H1 (cell line): ENCODE results near the gene STKLD1. TPM values are rescaled to one million over a fixed set of nuclear protein-coding genes. Genes with fewer than 3 reads are reported as not detected.

Experiments
- CTCF ChIA-PET: fragments of 300-600 bp; sonication (Branson Sonifier 250); formaldehyde crosslinking; loops from one replicate; lab custom pipeline; 2021; ENCODE audit not compliant: partially characterized antibody; lab: Charles Lee
- POLR2A ChIA-PET: fragments of 300-600 bp; sonication (Branson Sonifier 250); formaldehyde crosslinking; loops from one replicate; lab custom pipeline; 2021; ENCODE audit warnings: inconsistent platforms; ENCODE audit not compliant: partially characterized antibody; lab: Charles Lee
- DNase-seq, 2 experiments: peaks; one replicate each; pipeline versions ENCODE4 v3.0.0 to v3.0.0-alpha.2; 2010 to 2022; ENCODE audit warnings: low spot score in 2 of 2, low read depth in 1 of 2, mixed read lengths in 1 of 2
- FAIRE-seq: peaks from 2 replicates; lab custom pipeline; 2011; peaks lifted over from hg19 to GRCh38; lab: Jason Lieb, UNC
- H2AFZ ChIP-seq: 2 replicates; pipeline ENCODE4 v1.8.1; 2012; ENCODE audit warnings: low read length, inconsistent platforms
- H2AK5ac ChIP-seq: 2 replicates; pipeline ENCODE4 v1.6.1; 2013; ENCODE audit warnings: low read depth, low read length
- H2BK120ac ChIP-seq: replicated peaks from 2 replicates; pipeline ENCODE3; 2013; ENCODE audit warnings: low read depth, low read length, inconsistent platforms
- H2BK12ac ChIP-seq: 2 replicates; pipeline ENCODE4 v1.6.1; 2013; ENCODE audit warnings: low read depth, low read length
- H2BK15ac ChIP-seq: 2 replicates; pipeline ENCODE4 v1.6.1; 2013; ENCODE audit warnings: low read length
- H2BK20ac ChIP-seq: 2 replicates; pipeline ENCODE4 v1.6.1; 2013; ENCODE audit warnings: low read length
- H2BK5ac ChIP-seq: 2 replicates; pipeline ENCODE4 v1.6.1; 2013; ENCODE audit warnings: low read depth, low read length
- H3K14ac ChIP-seq: 2 replicates; pipeline ENCODE4 v1.6.1; 2013; ENCODE audit warnings: inconsistent platforms; ENCODE audit not compliant: insufficient read length
- H3K18ac ChIP-seq: 2 replicates; pipeline ENCODE4 v1.6.1; 2013; ENCODE audit warnings: low read length; ENCODE audit errors: extremely low read depth
- H3K23ac ChIP-seq: 2 replicates; pipeline ENCODE4 v1.6.1; 2013; ENCODE audit warnings: inconsistent platforms; ENCODE audit not compliant: insufficient read length
- H3K23me2 ChIP-seq: 2 replicates; pipeline ENCODE4 v1.6.1; 2013; ENCODE audit warnings: low read depth, low read length
- H3K27ac ChIP-seq: 2 replicates; pipeline ENCODE4 v1.6.1; 2011; ENCODE audit warnings: low read depth, low read length, inconsistent platforms
- H3K27me3 ChIP-seq, 4 experiments: replicated peaks in 1 of 4; 1 replicate in 1 of 4; 2 replicates in 3 of 4; pipeline versions ENCODE4 v1.6.1 to v1.8.1; 2011 to 2013; ENCODE audit warnings: low read length in 3 of 4, mild to moderate bottlenecking in 3 of 4, inconsistent platforms in 2 of 4, mixed read lengths in 2 of 4, moderate library complexity in 1 of 4; ENCODE audit not compliant: control insufficient read depth in 3 of 4, insufficient read depth in 3 of 4; ENCODE audit errors: extremely low read depth in 1 of 4
- H3K36me3 ChIP-seq, 4 experiments: 2 replicates each; pipeline versions ENCODE4 v1.6.1 to v1.8.1; 2011 to 2013; ENCODE audit warnings: mild to moderate bottlenecking in 4 of 4, low read length in 3 of 4, moderate library complexity in 2 of 4, control low read depth in 1 of 4, inconsistent platforms in 1 of 4; ENCODE audit not compliant: insufficient read depth in 4 of 4, control insufficient read depth in 2 of 4
- H3K4ac ChIP-seq: replicated peaks from 2 replicates; pipeline ENCODE3; 2013; ENCODE audit warnings: low read length, low read depth, mixed read lengths, inconsistent platforms; ENCODE audit not compliant: insufficient read length
- H3K4me1 ChIP-seq, 4 experiments: replicated peaks in 1 of 4; 1 replicate in 1 of 4; 2 replicates in 3 of 4; pipeline versions ENCODE4 v1.6.1 to v1.8.1; 2011 to 2013; ENCODE audit warnings: low read length in 3 of 4, inconsistent platforms in 2 of 4, mixed read lengths in 1 of 4; ENCODE audit not compliant: insufficient read depth in 4 of 4, control insufficient read depth in 3 of 4
- H3K4me2 ChIP-seq, 2 experiments: 2 replicates each; pipeline versions ENCODE4 v1.6.1 to v1.8.1; 2011 to 2013; ENCODE audit warnings: low read depth in 2 of 2, low read length in 2 of 2, control low read depth in 1 of 2, inconsistent platforms in 1 of 2, mild to moderate bottlenecking in 1 of 2; ENCODE audit not compliant: insufficient read depth in 1 of 2
- H3K4me3 ChIP-seq, 4 experiments: fragments of 200-600, 300-600 bp in 1 of 4; sonication (generic), shearing (Covaris generic), sonication (Bioruptor Twin) in 1 of 4; 2 replicates each; pipeline versions ENCODE4 v1.5.1 to v1.8.1; 2011 to 2016; ENCODE audit warnings: low read length in 4 of 4, low read depth in 3 of 4, control low read depth in 2 of 4, inconsistent platforms in 2 of 4, mild to moderate bottlenecking in 2 of 4, mixed read lengths in 1 of 4, moderate library complexity in 1 of 4; ENCODE audit not compliant: insufficient read depth in 2 of 4; ENCODE audit errors: extremely low read depth in 1 of 4
- H3K56ac ChIP-seq: replicated peaks from 2 replicates; pipeline ENCODE3; 2013; ENCODE audit warnings: low read depth, mild to moderate bottlenecking, mixed read lengths, low read length, inconsistent platforms; ENCODE audit not compliant: insufficient read length
- H3K79me1 ChIP-seq: 2 replicates; pipeline ENCODE4 v1.6.1; 2013; ENCODE audit warnings: low read depth, low read length, control low read depth
- H3K79me2 ChIP-seq, 2 experiments: 2 replicates each; pipeline versions ENCODE4 v1.6.1 to v1.8.1; 2012 to 2013; ENCODE audit warnings: low read length in 2 of 2, mild to moderate bottlenecking in 2 of 2, inconsistent platforms in 1 of 2; ENCODE audit not compliant: insufficient read depth in 2 of 2, control insufficient read depth in 1 of 2
- H3K9ac ChIP-seq, 4 experiments: replicated peaks in 1 of 4; 1 replicate in 1 of 4; 2 replicates in 3 of 4; pipeline versions ENCODE4 v1.6.1 to v1.8.1; 2011 to 2013; ENCODE audit warnings: low read depth in 3 of 4, low read length in 3 of 4, control low read depth in 2 of 4, mild to moderate bottlenecking in 2 of 4, moderate library complexity in 2 of 4, inconsistent platforms in 1 of 4; ENCODE audit errors: extremely low read depth in 1 of 4
- H3K9me3 ChIP-seq, 2 experiments: 2 replicates each; pipeline versions ENCODE4 v1.6.1 to v1.8.1; 2012 to 2013; ENCODE audit warnings: mild to moderate bottlenecking in 2 of 2, moderate library complexity in 2 of 2, control low read depth in 1 of 2, inconsistent platforms in 1 of 2, low read depth in 1 of 2, low read length in 1 of 2, mixed read lengths in 1 of 2; ENCODE audit not compliant: insufficient read depth in 2 of 2
- H4K20me1 ChIP-seq, 2 experiments: replicated peaks in 1 of 2; 2 replicates each; pipeline versions ENCODE3 to v1.8.1; 2011 to 2013; ENCODE audit warnings: inconsistent platforms in 2 of 2, low read length in 2 of 2, mild to moderate bottlenecking in 1 of 2; ENCODE audit not compliant: insufficient read depth in 2 of 2, control insufficient read depth in 1 of 2
- H4K5ac ChIP-seq: 2 replicates; pipeline ENCODE4 v1.6.1; 2013; ENCODE audit warnings: low read length, low read depth, mixed read lengths, inconsistent platforms; ENCODE audit not compliant: insufficient read length
- H4K8ac ChIP-seq: 2 replicates; pipeline ENCODE4 v1.8.0; 2013; ENCODE audit warnings: mild to moderate bottlenecking, moderate library complexity, low read length, inconsistent platforms; ENCODE audit not compliant: insufficient read depth; ENCODE audit errors: extremely low read depth
- H4K91ac ChIP-seq: replicated peaks from 2 replicates; pipeline ENCODE3; 2013; ENCODE audit warnings: low read length, mixed read lengths, inconsistent platforms; ENCODE audit not compliant: insufficient read length
- ATF3 ChIP-seq: IDR thresholded peaks from 2 replicates; pipeline ENCODE4 v1.6.1; 2011; ENCODE audit warnings: low read depth, mild to moderate bottlenecking, low read length; ENCODE audit not compliant: insufficient read depth
- BCL11A ChIP-seq, 2 experiments: IDR thresholded peaks; one replicate each; pipeline ENCODE4 v1.6.1; 2011; ENCODE audit warnings: low read depth in 2 of 2, low read length in 2 of 2, mild to moderate bottlenecking in 2 of 2
- CEBPB ChIP-seq: IDR thresholded peaks from 2 replicates; pipeline ENCODE4 v1.6.1; 2012; ENCODE audit warnings: low read depth, low read length
- CTBP2 ChIP-seq: IDR thresholded peaks from 2 replicates; pipeline ENCODE4 v1.7.0; 2011; ENCODE audit warnings: borderline replicate concordance, mild to moderate bottlenecking, moderate library complexity, mixed read lengths, low read length; ENCODE audit not compliant: insufficient read depth, insufficient read length
- FOSL1 ChIP-seq: IDR thresholded peaks from 2 replicates; pipeline ENCODE4 v1.6.1; 2011; ENCODE audit warnings: mild to moderate bottlenecking, low read depth, low read length, moderate library complexity; ENCODE audit not compliant: insufficient read depth
- HDAC6 ChIP-seq: IDR thresholded peaks from one replicate; pipeline ENCODE4 v1.7.1; 2012; ENCODE audit warnings: low read depth, mild to moderate bottlenecking, inconsistent platforms, low read length, moderate library complexity
- POLR2A ChIP-seq, 2 experiments: IDR thresholded peaks; 1 replicate in 1 of 2; 2 replicates in 1 of 2; pipeline ENCODE4 v1.6.1; 2011; ENCODE audit warnings: low read depth in 2 of 2, low read length in 2 of 2, mild to moderate bottlenecking in 2 of 2; ENCODE audit errors: control extremely low read depth in 1 of 2
- POLR2AphosphoS5 ChIP-seq: IDR thresholded peaks from 2 replicates; pipeline ENCODE4 v1.6.1; 2011; ENCODE audit warnings: low read depth, low read length
- TAF1 ChIP-seq: IDR thresholded peaks from 2 replicates; pipeline ENCODE4 v1.6.1; 2011; ENCODE audit warnings: mild to moderate bottlenecking, low read depth, low read length
- WGBS, 2 experiments: shearing (Covaris generic) in 1 of 2; methylation state at CpG; one replicate each; pipeline versions ENCODE4 v1.1.6 to v1.1.7; 2013 to 2015; ENCODE audit warnings: low lambda C conversion rate in 2 of 2, mixed read lengths in 2 of 2, inconsistent platforms in 1 of 2, low coverage in 1 of 2, missing lambda C conversion rate in 1 of 2; ENCODE audit not compliant: insufficient replicate concordance in 2 of 2, insufficient coverage in 1 of 2, insufficient read length in 1 of 2; ENCODE audit errors: extremely low coverage in 1 of 2, missing lambda C conversion rate in 1 of 2; 5-methylcytosine and 5-hydroxymethylcytosine counted together
- polyA plus RNA-seq, 7 experiments: library from polyadenylated mRNA; depleted of rRNA in 3 of 7; stranded (reverse) in 5 of 7; unstranded in 2 of 7; fragments of >200 nt in 5 of 7; fragments of 200-250 nt in 2 of 7; gene quantifications; 1 replicate in 5 of 7; 2 replicates in 1 of 7; 4 replicates in 1 of 7; pipeline versions ENCODE4 v1.2.1 to v1.2.3, GENCODE V29; 2011 to 2013; ENCODE audit warnings: missing spikeins in 2 of 7, mixed read lengths in 2 of 7
- total RNA-seq: library from RNA; stranded (reverse); fragmentation: NEBNext Ultra II Directional; extraction: Animal tissue kit (Norgen Biotek cat#: 25700); gene quantifications from 2 replicates; pipeline ENCODE4 v1.2.1, GENCODE V29; 2021
- TF ChIP-seq, protein P1 (sequence below): IDR thresholded peaks from 2 replicates; pipeline ENCODE4 v1.6.1; 2012; ENCODE audit warnings: inconsistent platforms

Gene STKLD1
- total and polyA plus RNA-seq, 2 of the 8 experiments (the other 6 are each of a cell fraction or from before 2014, with no cell fraction given): 0.26 TPM; not detected in 1

DNA sequence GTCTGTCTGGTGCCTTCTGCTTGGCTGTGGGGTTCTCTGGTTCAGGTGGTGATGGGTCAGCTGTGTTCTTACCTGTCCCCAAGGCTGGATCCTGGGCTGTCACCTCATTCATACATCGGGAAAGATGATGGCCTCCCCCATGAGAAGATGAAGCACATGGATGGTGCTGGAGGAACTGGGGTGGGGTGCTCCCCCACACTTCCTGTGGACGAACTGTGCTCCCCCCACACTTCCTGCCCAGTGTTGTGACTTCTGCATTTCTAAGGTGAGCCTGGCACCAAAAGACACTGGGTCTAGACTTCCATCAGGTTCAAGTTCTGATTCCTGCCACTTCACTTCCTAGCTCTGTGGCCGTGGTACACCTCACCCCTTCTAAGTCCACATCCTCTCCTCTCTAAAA is 35.9 kb upstream of the STKLD1 start:
- H3K36me3 ChIP-seq: peaks cover 29 to 58% (median 48%) of the 10 kb centered on the region in 4 experiments
- WGBS, 2 experiments: 97% methylated on average over 3 of the region's 3 CpGs; no CpG with 5 or more reads in 1 of the 2 experiments
- H3K79me2 ChIP-seq: peaks cover 0 to 7% of the 10 kb centered on the region in 2 experiments; a peak in 2 of 4 replicates
- H2BK12ac ChIP-seq: no peak overlapping the region
- peaks cover 13% of the 10 kb centered on the region for H3K79me1 ChIP-seq
- no peak overlapping the region for H2BK5ac ChIP-seq
- no peak overlapping the region for H4K8ac ChIP-seq
- no peak overlapping the region for H3K4me3 ChIP-seq
- H3K9ac ChIP-seq: no peak overlapping the region
- H4K5ac ChIP-seq: no peak overlapping the region
- no peak overlapping the region for H3K4me2 ChIP-seq
- H3K56ac ChIP-seq: no peak overlapping the region
- no peak overlapping the region for H4K91ac ChIP-seq
- CTCF ChIA-PET: interaction anchor here (0.7 to 5.5 kb wide), 12 partner anchors 10 to 356 kb away, joined by 3 to 45 read pairs (median 4); partner anchors contain the start of gene SURF1
- no peak overlapping the region for H2BK15ac ChIP-seq
- no peak overlapping the region for H2AK5ac ChIP-seq
- H3K9me3 ChIP-seq: no peaks in the 10 kb centered on the region
- H3K4me1 ChIP-seq: peaks cover 0 to 2% (median 0%) of the 10 kb centered on the region in 4 experiments; a peak in 1 of 7 replicates
- no peak overlapping the region for H3K4ac ChIP-seq
- no peaks in the 10 kb centered on the region for H3K27me3 ChIP-seq
- no peak overlapping the region for H3K14ac ChIP-seq
- POLR2A ChIA-PET: interaction anchor here (0.9 to 14.8 kb wide), 3 partner anchors 9 to 27 kb away, joined by 3 to 303 read pairs (median 25); partner anchors contain the start of genes MED22, RPL7A, SURF1 and SURF2
- no peak overlapping the region for H3K18ac ChIP-seq
- no peak overlapping the region for H3K23ac ChIP-seq
- H2BK20ac ChIP-seq: no peak overlapping the region
- DNase-seq: no peak
- FAIRE-seq: no peak
- H4K20me1 ChIP-seq: peaks cover 4 to 20% of the 10 kb centered on the region in 2 experiments
- no peak overlapping the region for H3K27ac ChIP-seq
- peaks cover 6% of the 10 kb centered on the region; the same call in 1 of the 2 replicates for H3K23me2 ChIP-seq
- no peak overlapping the region for H2AFZ ChIP-seq
- no peak overlapping the region for H2BK120ac ChIP-seq
- TF ChIP-seq TAF1 (no peak), POLR2AphosphoS5 (no peak), CTBP2 (no peak), ATF3 (no peak), POLR2A (IDR thresholded peaks at IDR 0.05; ENCODE audit: control extremely low read depth in 1 of 2, low read depth in 2 of 2, low read length in 2 of 2) (no peak), FOSL1 (no peak), HDAC6 (no peak), CEBPB (no peak), BCL11A (IDR thresholded peaks at IDR 0.05; ENCODE audit: low read depth in 2 of 2, low read length in 2 of 2) (no peak)
- TF ChIP-seq, protein P1, sequence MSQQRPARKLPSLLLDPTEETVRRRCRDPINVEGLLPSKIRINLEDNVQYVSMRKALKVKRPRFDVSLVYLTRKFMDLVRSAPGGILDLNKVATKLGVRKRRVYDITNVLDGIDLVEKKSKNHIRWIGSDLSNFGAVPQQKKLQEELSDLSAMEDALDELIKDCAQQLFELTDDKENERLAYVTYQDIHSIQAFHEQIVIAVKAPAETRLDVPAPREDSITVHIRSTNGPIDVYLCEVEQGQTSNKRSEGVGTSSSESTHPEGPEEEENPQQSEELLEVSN: no peak
